ENCODE data around the gene CAPG.

The CAPG gene

DNA sequence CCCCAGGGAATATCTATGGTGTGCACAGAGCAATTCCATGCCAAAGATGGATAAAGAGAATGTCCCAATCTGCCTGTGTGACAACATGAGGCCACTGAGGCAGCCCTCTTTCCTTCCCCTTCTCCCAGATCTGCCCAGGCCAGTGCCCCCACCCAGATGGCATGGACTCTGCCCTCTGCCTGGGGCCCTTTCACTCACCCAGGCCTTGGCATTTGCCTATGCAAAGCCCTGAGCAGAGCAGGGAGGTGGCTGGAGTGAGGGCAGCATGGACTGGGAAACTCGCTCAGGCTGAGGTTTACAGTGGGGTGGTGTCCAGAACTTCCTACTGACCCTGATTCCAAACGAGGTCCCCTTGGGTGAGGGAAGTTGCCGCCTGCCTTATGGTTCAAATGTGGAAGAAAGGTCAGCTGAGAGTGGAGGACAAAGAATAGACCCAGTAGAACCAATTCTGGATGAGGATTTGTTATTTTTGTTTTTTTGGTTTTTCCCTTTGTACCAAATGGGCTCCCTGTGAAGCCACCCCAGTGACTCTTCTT lies 17.2 kb upstream of the CAPG start:
- no peak for DNase-seq (ENCODE audit: low read depth)
- TF ChIP-seq, protein P1, sequence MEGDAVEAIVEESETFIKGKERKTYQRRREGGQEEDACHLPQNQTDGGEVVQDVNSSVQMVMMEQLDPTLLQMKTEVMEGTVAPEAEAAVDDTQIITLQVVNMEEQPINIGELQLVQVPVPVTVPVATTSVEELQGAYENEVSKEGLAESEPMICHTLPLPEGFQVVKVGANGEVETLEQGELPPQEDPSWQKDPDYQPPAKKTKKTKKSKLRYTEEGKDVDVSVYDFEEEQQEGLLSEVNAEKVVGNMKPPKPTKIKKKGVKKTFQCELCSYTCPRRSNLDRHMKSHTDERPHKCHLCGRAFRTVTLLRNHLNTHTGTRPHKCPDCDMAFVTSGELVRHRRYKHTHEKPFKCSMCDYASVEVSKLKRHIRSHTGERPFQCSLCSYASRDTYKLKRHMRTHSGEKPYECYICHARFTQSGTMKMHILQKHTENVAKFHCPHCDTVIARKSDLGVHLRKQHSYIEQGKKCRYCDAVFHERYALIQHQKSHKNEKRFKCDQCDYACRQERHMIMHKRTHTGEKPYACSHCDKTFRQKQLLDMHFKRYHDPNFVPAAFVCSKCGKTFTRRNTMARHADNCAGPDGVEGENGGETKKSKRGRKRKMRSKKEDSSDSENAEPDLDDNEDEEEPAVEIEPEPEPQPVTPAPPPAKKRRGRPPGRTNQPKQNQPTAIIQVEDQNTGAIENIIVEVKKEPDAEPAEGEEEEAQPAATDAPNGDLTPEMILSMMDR (IDR thresholded peaks at IDR 0.05; ENCODE audit: low read length, missing control alignments): no peak
- H3K4me3 ChIP-seq (replicated peaks; ENCODE audit: low read depth, low read length): no peak overlapping the region

DNA sequence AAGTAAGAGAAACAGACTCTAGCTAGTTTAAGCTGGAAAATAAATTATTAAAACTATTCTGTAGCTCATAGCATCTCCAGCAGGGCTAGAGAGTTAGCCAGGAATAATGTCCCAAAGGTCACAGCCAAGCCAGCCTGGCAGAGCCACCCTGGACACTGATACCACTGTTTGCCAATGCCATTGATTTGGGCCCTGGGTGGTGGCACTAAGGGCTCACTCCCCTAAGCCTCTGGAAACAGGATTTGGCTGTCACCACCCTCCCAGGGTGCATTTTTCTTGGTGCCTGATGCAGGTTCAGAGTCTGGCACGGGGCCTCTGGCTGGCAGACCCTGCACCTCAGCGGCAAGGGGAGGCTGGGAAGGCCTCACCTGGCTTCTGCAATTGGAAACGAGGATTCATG lies 15.4 kb upstream of the CAPG start:
- H3K4me3 ChIP-seq (replicated peaks; ENCODE audit: low read depth, low read length): no peak overlapping the region
- TF ChIP-seq, protein P1 (IDR thresholded peaks at IDR 0.05; ENCODE audit: low read length, missing control alignments): no peak
- DNase-seq (ENCODE audit: low read depth): no peak

DNA sequence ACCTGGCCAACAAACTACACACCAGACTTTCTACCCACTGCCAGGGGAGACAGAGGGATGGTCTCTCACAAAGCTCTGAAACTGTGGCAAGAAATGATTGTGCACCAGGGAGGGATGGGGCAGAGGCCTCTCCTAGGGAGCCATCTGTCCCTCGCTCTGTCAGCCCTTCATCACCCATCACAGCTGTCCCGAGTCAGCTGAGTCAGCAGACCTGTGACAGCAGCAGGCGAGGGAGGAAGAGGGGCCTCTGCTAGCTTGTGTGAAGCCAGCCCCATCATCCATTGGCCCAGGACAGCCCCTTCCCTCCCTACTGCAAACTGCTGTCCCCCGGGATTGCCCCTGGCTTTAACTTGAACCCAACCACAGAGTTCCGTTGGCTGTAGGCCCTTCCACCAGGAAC lies 13.4 kb upstream of the CAPG start:
- no peak overlapping the region for H3K4me3 ChIP-seq (replicated peaks; ENCODE audit: low read depth, low read length)
- TF ChIP-seq, protein P1 (IDR thresholded peaks at IDR 0.05; ENCODE audit: low read length, missing control alignments): no peak
- no peak for DNase-seq (ENCODE audit: low read depth)

DNA sequence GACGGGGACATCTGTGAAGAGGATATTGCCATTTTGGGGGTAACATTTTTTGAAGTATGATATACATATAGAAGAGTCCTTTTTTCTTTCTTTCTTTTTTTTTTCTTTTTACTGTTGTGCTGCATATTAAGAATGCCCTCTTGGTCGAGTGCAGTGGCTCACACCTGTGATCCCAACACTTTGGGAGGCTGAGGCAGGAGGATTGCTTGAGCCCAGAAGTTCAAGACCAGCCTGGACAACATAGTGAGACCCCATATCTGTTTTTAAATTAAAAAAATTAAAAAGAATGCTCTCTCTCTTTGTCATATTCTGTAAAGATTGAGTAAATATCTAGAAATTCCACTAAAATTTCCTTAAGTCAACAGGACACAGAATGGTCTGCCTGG lies 11.9 kb upstream of the CAPG start:
- no peak for DNase-seq (ENCODE audit: low read depth)
- H3K4me3 ChIP-seq (replicated peaks; ENCODE audit: low read depth, low read length): no peak overlapping the region
- TF ChIP-seq, protein P1 (IDR thresholded peaks at IDR 0.05; ENCODE audit: low read length, missing control alignments): no peak

DNA sequence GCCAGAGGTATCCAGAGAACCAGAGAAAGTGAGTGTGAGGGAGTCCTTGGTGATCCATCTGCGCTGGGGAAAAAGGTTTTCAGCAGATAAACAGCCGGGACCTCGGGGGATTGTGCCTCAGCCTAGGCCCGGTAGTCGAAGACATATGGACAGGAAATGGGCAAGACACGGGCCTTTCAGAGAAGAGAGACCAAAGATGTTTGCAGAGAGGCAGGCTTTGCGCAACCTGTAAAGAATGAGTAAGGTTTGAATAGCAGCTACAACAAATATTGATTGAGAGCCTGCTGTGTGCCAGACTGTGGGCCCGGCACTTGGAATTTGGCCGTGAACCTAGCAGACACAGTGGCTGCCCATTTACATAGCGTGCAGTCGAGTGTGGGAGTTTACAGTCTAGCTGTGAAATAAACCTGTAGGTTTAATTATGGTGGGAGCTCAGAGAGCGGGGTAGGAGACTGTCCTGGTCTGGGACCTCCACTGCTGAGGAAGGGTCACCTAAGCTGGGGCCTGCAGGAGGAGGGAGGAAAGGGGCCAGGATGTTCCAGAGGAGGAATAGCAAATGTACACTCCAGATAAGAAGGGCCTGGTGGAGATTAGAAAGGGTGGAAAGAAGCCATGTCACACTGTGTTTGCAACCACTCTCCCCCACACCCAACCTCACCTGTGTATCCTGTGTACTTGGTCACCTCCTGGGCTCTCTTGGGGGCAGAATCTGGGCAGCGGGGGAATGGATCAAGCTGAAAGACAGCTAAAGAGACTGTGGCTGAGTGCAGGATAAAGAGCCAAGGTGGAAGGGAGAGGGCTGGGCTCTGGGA lies 11.3 kb upstream of the CAPG start:
- no peak overlapping the region for H3K4me3 ChIP-seq (replicated peaks; ENCODE audit: low read depth, low read length)
- DNase-seq (ENCODE audit: low read depth): peak; percentile 60
- TF ChIP-seq, protein P1 (IDR thresholded peaks at IDR 0.05; ENCODE audit: low read length, missing control alignments): no peak

DNA sequence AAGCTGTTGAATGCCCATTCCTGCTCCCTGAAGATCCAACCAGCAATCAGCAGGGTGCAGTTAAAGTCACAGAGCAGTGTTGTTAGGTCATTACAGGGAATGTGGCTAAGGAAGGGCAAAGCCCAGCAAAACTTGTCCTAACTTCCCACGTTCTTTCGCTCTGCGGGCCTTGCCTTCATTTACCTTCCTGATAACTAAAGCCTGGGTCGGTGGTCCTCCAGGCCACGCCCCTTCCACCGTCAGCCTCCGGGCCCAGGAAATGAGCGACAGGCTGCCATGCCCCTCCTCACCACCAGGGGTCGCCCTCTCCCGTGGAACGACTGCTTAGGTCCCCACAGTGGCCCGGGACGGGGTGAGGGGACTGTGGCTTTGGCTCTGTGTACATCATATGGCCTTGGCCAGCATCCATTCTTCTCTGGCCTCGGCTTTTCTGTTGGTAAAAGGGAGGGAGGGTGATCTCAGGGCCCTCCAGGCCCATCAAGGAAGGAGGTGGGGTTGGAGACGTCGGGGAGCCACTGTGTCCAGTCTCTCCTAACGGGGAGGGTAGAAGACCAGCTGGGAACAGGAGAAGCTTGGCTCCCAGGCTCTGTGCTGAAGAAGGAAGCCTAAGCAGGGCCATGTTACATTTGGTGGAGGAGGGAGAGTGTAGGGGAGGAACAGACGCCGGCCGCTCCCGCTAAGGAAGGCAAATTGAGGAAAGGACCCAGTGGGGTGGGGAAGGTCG lies 10.5 kb upstream of the CAPG start:
- TF ChIP-seq, protein P1 (IDR thresholded peaks at IDR 0.05; ENCODE audit: low read length, missing control alignments): peak; percentile 98
- DNase-seq (ENCODE audit: low read depth): peak; percentile 85
- H3K4me3 ChIP-seq (replicated peaks; ENCODE audit: low read depth, low read length): no peak overlapping the region
